Aorta (tissue), 5 donors: Measurements from ENCODE around the gene HCLS1. TPM values are rescaled to one million over a fixed set of nuclear protein-coding genes. Genes with fewer than 3 reads are reported as not detected.

Experiments used
- ATAC-seq: fragments of 200-7000 bp; cut with Tn5 transposase; one replicate; pipeline ENCODE4 v1.9.1; 2022; ENCODE audit warnings: moderate library complexity; ENCODE audit not compliant: low FRiP score
- DNase-seq, 2 donors: peaks; one replicate each; pipeline ENCODE4 v3.0.0-alpha.2; 2020
- H3K27ac ChIP-seq, 2 donors: one replicate each; pipeline ENCODE4 v1.5.1; 2013; ENCODE audit warnings: low read length in 2 of 2, mild to moderate bottlenecking in 2 of 2, moderate library complexity in 2 of 2, control low read depth in 1 of 2, inconsistent platforms in 1 of 2, low read depth in 1 of 2
- H3K27me3 ChIP-seq, 2 donors: one replicate each; pipeline ENCODE4 v1.6.1; 2013; ENCODE audit warnings: control low read depth in 1 of 2, low read length in 1 of 2, mild to moderate bottlenecking in 1 of 2, moderate library complexity in 1 of 2; ENCODE audit not compliant: insufficient read depth in 2 of 2, control insufficient read depth in 1 of 2
- H3K36me3 ChIP-seq, 2 donors: one replicate each; pipeline ENCODE4 v1.6.1; 2013; ENCODE audit warnings: control low read depth in 1 of 2, low read length in 1 of 2, mild to moderate bottlenecking in 1 of 2; ENCODE audit not compliant: insufficient read depth in 2 of 2, control insufficient read depth in 1 of 2
- H3K4me1 ChIP-seq, 2 donors: one replicate each; pipeline ENCODE4 v1.6.1; 2013; ENCODE audit warnings: low read length in 2 of 2, control low read depth in 1 of 2, mild to moderate bottlenecking in 1 of 2, moderate library complexity in 1 of 2; ENCODE audit not compliant: insufficient read depth in 2 of 2, control insufficient read depth in 1 of 2
- H3K4me3 ChIP-seq, 2 donors: one replicate each; pipeline ENCODE4 v1.5.1; 2013; ENCODE audit warnings: low read length in 2 of 2, control low read depth in 1 of 2, mild to moderate bottlenecking in 1 of 2
- H3K9me3 ChIP-seq: one replicate; pipeline ENCODE4 v1.6.1; 2013; ENCODE audit warnings: mild to moderate bottlenecking, low read length; ENCODE audit not compliant: control insufficient read depth
- WGBS, 2 donors: extraction: QIAGEN DNeasy Blood & Tissue Kit; methylation state at CpG; one replicate each; pipeline ENCODE4 v1.1.7; 2013; 5-methylcytosine and 5-hydroxymethylcytosine counted together
- intact Hi-C, 2 donors: fragments of 100-400 bp; cut with DNase I; formaldehyde crosslinking; loops; one replicate each; pipeline versions ENCODE4 v1.14.2 to v1.15.0; 2022
- polyA plus RNA-seq, 2 donors: library from polyadenylated mRNA; stranded (reverse); fragments of 200-250 nt; gene quantifications; one replicate each; pipeline ENCODE4 v1.2.3, GENCODE V29; 2013
- total RNA-seq, 2 donors: library from RNA; stranded (reverse); fragmentation: NEBNext Ultra II Directional; extraction: Animal tissue kit (Norgen Biotek cat#: 25700); gene quantifications; one replicate each; pipeline ENCODE4 v1.2.1, GENCODE V29; 2021
- donor health status: healthy with polysubstance abuse.
- donor health status: Bipolar disorder and iron deficiency.
- donor health status: DM: no; HTN: no; CAD: no.
- donor health status: DM: no; HTN: no; CAD: no.
- donor health status: DM: yes; HTN: yes; CAD: no.

Gene HCLS1
- total and polyA plus RNA-seq, 4 donors, result 12.9 to 66.8 (median 54.4) TPM

DNA sequence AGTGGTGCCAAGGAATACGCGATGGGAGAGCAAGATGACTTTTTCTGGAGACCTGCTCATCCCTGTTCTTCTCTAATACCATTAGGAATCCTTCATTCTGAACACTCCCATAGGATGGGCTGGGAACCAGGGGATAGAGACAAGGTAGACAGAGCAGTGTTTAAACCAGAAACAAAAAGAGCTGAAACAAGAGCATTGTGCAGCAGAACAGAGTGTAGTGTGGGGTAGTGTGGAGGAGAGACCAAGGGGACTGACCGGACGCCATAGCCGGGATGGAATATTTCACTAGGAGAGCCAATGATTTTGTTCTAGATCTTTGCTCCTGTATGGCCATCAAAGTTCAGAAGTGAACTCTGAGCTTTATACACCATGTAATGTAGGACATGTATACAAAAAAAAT, 15.6 kb downstream of the HCLS1 start:
- ATAC-seq (no peak), DNase-seq (no peak)
- H3K27me3 ChIP-seq, result no peaks in the 10 kb centered on the region
- H3K4me3 ChIP-seq, result no peak overlapping the region
- H3K4me1 ChIP-seq, result peaks cover 0 to 2% of the 10 kb centered on the region in 2 donors
- intact Hi-C loops, result no loop called here
- H3K36me3 ChIP-seq, result no peaks in the 10 kb centered on the region
- H3K9me3 ChIP-seq, result no peaks in the 10 kb centered on the region
- 89% methylated on average over 5 of the region's 5 CpGs for WGBS, 2 donors
- H3K27ac ChIP-seq, result no peak overlapping the region

DNA sequence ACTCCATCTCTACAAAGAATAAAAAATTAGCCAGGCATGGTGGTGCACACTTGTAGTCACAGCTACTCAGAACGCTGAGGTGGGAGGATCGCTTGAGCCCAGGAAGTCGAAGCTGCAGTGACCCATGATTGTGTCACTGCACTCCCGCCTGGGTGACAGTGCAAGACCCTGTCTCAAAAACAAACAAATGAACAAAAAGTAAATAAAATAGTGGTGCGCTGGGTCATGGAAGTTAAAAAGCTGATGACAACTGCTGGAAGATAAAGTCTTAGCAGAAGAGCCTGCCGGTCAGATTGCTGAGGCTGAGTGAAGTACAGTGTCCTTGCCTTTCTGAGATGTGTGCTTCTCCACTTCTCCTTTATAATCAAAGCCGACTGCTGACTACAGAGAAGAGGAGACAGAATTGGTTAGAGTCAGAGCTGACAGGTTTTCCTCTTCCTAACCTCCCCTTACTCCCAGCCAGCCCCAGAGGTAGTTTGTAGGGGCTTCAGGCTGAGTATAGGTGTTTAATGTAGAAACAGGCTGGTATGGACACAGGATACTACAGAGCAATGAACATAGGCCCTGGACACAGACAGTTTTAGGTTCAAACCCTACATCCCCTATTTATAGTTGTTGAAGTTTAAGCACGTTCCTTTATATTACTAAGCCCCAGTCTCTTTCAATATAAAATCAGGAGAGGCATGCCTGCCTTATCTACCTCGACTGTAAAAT, 17.9 kb downstream of the HCLS1 start:
- Histone ChIP-seq H3K27ac (no peak overlapping the region), H3K4me1 (no peaks in the 10 kb centered on the region), H3K4me3 (no peak overlapping the region), H3K9me3 (no peaks in the 10 kb centered on the region), H3K27me3 (no peaks in the 10 kb centered on the region), H3K36me3 (no peaks in the 10 kb centered on the region)
- DNase-seq (no peak), ATAC-seq (no peak)
- 51 to 64% methylated on average over 9 of the region's 9 CpGs for whole genome bisulfite sequencing, 2 donors
- intact Hi-C loops, result no loop called here

DNA sequence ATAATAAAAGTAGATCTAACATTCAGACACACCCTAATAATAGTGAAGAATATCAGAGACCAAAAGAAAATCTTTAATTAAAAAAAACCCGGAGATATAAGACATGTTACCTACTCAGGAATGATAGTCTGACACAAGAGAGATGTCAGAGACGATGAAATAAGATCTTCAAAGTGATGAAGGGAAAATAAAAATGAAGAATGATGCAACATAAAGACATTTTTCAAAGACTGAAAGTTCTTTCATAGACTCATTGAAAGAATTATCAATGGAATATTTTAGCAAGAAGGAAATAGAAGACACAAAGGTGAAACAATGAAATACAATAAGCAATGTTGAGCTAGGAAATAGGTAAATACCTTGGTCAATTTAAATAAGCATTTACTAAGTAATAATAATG, 19.6 kb downstream of the HCLS1 start:
- no peak for DNase-seq
- Histone ChIP-seq H3K27ac (no peak overlapping the region), H3K4me3 (no peak overlapping the region), H3K4me1 (no peaks in the 10 kb centered on the region), H3K36me3 (no peaks in the 10 kb centered on the region), H3K27me3 (no peaks in the 10 kb centered on the region), H3K9me3 (no peaks in the 10 kb centered on the region)
- intact Hi-C loops, result no loop called here
- ATAC-seq, result no peak
- 91 to 97% methylated on average over 2 of the region's 2 CpGs for WGBS, 2 donors

DNA sequence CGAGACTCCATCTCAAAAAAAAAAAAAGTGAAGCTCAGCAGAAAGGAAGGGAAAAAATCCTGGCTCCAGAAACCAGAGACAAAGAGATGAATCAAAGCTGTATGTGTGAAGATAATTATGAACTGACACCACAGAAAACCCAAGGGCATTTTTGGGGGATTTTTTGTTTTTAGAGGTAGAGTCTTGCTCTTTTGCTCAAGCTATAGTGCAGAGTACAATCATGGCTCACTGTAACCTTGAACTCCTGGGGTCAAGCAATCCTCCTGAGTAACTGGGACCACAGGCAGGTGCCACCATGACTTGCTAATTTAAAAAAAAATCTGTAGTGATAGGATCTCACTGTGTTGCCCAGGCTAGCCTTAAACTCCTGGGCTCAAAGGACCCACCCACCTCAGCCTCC, 22.8 kb downstream of the HCLS1 start:
- Histone ChIP-seq H3K36me3 (no peaks in the 10 kb centered on the region), H3K4me1 (no peaks in the 10 kb centered on the region), H3K27ac (no peak overlapping the region), H3K4me3 (no peak overlapping the region), H3K9me3 (no peaks in the 10 kb centered on the region), H3K27me3 (no peaks in the 10 kb centered on the region)
- ATAC-seq (no peak), DNase-seq (no peak)
- intact Hi-C loops, result no loop called here
- 97 to 100% methylated on average over 1 of the region's 1 CpG for WGBS, 2 donors

DNA sequence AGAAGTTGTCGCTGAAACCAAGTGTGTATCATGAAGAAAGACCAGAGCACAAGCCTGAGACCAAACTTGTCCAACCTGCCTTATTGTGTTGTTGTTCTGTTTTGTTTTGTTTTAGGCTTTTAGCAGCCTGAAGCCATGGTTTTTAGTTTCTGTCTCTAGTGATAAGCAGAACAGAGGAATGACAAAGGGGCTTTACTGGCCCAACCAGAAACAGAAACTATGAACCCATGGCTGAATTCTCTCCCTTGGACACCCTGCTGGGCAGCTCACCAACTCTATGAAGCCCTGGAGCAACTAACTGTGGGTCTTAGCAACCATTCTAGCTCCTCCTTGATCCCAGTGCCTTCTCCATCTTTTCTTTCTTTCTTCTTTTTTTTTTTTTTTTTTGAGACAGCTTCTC, 30.3 kb downstream of the HCLS1 start:
- Histone ChIP-seq H3K9me3 (no peaks in the 10 kb centered on the region), H3K4me1 (no peaks in the 10 kb centered on the region), H3K27ac (no peak overlapping the region), H3K27me3 (no peaks in the 10 kb centered on the region), H3K4me3 (no peak overlapping the region), H3K36me3 (no peaks in the 10 kb centered on the region)
- 95 to 96% methylated on average over 1 of the region's 1 CpG for WGBS, 2 donors
- no peak for ATAC-seq
- no peak for DNase-seq
- intact Hi-C loops, result no loop called here

DNA sequence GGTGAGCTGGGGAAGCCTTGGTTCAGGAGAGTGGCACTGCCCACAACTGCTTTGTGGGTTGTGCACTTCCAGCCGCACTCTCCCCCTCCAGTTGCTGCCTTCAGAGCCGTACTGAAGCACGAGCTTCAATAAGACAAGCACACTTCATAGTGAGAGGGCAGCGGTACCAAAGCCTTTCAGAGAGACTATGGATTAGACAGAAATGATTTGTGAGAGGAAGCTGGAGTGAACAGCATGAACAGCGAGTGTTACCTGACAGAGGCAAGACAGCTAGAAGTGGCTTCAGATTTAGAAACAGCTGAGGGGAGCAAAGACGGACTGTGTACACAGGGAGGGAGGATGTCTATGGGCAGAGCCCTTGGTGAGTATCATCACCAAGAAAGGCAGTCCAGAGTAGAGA, 31.1 kb downstream of the HCLS1 start:
- Histone ChIP-seq H3K4me3 (no peak overlapping the region), H3K4me1 (no peaks in the 10 kb centered on the region), H3K27me3 (no peaks in the 10 kb centered on the region), H3K36me3 (no peaks in the 10 kb centered on the region), H3K27ac (no peak overlapping the region), H3K9me3 (no peaks in the 10 kb centered on the region)
- ATAC-seq (no peak), DNase-seq (no peak)
- 85 to 87% methylated on average over 6 of the region's 6 CpGs for WGBS, 2 donors
- intact Hi-C loops, result no loop called here

DNA sequence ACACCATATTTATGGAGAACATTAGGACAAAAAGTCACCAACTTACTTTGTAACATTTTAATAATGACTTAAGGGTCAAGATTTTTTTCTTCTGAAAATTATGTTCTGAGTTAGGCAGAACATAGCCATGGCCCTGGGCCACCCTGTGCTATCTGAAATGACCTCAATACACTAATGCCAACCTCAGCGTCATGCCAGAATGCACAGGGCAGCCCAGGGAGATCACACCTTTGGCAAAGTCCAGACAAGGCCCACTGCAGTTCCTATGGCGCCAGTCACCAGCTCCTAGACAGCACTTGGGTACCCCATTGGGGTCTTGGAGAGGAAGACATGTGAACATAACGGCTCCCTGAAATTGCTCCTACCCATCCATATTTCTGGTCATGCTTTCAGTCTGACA, 33.1 kb downstream of the HCLS1 start:
- no peak overlapping the region for H3K27ac ChIP-seq
- no peak overlapping the region for H3K4me3 ChIP-seq
- H3K36me3 ChIP-seq, result no peaks in the 10 kb centered on the region
- H3K9me3 ChIP-seq, result no peaks in the 10 kb centered on the region
- 65 to 79% methylated on average over 3 of the region's 3 CpGs for WGBS, 2 donors
- DNase-seq (no peak), ATAC-seq (no peak)
- no peaks in the 10 kb centered on the region for H3K4me1 ChIP-seq
- intact Hi-C loops, result no loop called here
- no peaks in the 10 kb centered on the region for H3K27me3 ChIP-seq

DNA sequence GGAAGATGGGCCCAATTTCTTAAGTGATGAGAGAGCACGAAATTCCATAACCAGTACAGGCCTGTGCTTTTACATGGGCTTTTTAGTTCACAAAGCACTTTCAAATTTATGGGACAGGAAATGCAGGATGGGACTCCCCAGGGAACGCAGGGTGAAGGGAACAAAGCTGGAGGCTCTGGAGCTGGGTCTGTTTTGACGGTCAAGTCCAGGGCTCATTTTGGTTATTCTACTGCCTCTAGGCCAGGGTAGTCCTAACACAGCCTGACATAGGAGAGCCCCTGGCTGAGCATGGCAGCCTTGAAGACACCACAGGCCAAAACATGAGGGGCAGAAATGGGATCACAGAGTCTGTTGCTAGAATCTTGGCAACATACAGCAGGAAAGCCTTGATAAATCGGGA, 33.5 kb downstream of the HCLS1 start:
- no peaks in the 10 kb centered on the region for H3K36me3 ChIP-seq
- WGBS, 2 donors, result 86 to 90% methylated on average over 4 of the region's 4 CpGs

DNA sequence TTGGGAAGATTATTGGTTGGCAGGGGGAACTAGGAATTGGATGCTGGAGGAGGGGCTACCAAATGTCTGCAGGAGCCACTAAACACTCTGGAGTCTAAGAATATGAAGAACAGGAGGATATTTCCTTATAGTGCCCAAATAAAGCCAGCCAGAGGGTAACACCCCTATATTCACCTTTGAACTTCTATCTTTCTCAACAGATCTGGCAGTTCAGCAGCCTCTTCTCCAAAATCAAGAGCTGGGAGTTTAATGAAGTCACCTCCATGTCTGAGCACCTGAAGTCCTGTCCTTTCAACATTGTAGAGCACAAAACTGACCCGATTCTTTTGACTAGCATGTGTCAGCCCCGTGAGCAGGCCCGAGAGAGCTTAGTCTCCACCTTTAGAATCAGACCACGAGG, 34.2 kb downstream of the HCLS1 start:
- Histone ChIP-seq H3K36me3 (no peaks in the 10 kb centered on the region), H3K9me3 (no peaks in the 10 kb centered on the region), H3K27me3 (no peaks in the 10 kb centered on the region), H3K4me1 (no peaks in the 10 kb centered on the region), H3K4me3 (no peak overlapping the region), H3K27ac (no peak overlapping the region)
- 92 to 95% methylated on average over 4 of the region's 4 CpGs for WGBS, 2 donors
- intact Hi-C loops, result no loop called here
- DNase-seq (no peak), ATAC-seq (no peak)

More for the DNA sequence above, 33.5 kb downstream of the HCLS1 start:
- Histone ChIP-seq H3K27ac (no peak overlapping the region), H3K9me3 (no peaks in the 10 kb centered on the region), H3K4me1 (no peaks in the 10 kb centered on the region), H3K4me3 (no peak overlapping the region), H3K27me3 (no peaks in the 10 kb centered on the region)
- ATAC-seq (no peak), DNase-seq (no peak)
- intact Hi-C loops, result no loop called here
